ENCODE data around the gene SPRYD4.
"Not testable (repeated sequence)": the region's sequence is repeated elsewhere in the genome, so short reads cannot be mapped to it uniquely, and the experiment has no call there.

SPRYD4 gene
- 19.2 to 23.6 (median 21.6) reads per million in 4 experiments for total RNA-seq

DNA sequence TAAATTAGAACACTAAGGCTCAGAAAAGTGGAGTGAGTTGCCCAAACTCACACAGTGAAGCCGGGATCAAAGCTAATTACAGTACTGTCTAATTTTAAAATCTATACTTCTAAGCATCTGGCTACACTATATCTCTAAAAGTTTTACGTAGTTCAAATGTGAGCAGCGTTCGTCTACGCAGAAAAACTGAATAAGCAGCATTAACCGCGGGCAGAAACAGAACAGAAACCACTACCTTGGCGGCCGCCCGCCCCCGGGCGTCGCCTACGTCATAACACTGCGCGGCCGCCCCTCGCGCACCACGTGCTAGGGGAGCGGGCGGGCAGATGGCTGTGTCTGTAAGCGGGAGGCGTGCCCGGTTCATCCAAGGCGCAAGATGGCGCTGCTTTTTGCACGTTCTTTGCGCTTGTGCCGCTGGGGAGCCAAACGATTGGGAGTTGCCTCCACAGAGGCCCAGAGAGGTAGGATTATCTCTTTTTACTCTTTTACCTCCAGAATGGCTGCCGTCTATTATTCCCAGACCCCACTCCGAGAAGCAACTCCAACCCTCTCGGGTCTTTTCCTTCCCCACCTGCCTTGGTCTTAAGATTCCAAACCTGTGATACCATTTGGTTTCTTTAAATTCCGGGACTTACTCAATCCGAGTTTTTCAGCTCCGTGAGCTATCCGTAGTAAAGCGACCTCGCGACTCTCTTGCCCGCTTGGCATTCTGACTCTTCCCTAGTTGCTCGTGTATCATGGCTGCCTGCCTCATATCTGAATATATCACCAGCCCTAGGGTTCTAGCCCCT, at the start of gene SPRYD4:
Gene SPRYD4 (plus strand): TSS at position 363 of the 791 bp plus-strand sequence. CDS start 14 bp downstream, at position 377.
- DNase-seq: peak; percentile 88

DNA sequence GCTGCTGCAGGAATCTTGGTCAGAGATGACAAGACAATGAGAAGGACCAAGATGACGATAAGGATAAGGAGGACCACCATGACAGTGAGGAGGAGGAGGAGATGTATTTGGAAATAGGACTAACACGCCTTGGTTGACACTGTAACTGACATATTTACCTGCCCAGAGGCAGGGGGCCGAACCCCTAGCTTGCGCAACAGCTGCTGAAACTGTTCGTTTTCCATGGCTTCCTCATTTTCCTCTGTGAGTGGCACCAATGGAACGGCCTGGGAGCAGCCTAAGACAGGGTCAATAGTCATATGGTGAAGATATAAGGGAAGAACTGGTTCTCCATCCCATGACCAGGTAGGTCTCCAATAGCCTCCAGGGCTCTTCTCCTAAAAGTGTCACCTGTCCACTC, 48.0 kb upstream of the SPRYD4 start:
- DNase-seq: no peak

DNA sequence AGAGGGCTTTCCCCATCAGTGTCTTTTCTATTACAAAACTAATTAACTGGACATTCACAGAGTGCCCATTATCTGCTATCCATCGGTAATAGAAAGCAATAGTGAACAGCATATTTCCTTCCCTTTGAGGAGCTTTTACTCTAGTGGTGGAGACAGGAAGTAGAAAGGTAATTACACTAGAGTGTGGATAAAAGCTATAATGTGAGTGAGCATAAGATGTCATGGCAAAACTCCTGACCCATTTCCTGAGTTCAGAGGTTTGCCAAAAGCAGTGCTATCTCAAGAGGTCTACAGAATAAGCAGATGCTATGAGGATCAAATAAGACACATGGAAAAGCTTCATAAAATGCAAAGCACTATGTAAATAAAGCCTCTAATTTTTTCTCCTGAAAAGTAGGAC, 43.2 kb upstream of the SPRYD4 start:
- DNase-seq: no peak

DNA sequence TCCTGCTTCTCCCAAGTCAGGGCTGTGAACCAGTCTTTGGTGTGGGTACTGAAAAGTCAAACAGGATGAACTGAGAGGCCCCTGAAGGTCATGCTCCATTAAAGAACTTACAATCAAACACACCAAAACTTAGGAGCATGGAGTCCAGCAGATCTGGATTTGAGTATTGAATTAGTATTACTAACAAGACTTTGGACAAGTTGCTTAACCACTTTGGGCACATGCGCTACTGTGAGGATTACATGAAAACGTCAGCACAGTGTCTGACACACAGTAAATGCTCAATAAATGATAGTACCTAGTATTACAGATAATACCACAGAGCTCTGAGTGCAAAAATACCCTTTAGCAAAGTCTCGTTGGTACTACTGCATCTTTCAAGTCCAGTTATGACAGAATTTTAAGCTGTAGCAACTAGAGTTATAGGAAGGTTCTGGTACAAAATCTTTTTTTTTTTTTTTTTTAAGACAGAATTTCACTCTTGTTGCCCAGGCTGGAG, 42.4 kb upstream of the SPRYD4 start:
- no peak for DNase-seq

DNA sequence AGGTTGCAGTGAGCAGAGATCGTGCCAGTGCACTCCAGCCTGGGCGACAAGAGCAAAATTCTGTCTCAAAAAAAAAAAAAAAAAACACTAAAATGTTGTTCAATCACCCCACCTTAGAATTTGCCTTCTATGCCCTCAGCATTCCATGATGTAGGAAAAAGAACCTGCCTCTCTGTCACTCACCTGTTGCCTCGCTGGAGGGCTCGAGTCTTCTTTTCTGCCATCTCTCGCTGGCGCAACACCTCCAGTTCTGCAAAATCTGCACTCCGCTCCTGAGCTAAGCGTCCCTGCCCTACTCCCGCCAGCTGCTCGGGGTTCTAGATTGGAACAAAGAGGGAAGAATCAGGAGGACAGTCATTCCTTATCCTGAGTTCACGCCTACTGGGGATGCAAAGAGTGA, 37.1 kb upstream of the SPRYD4 start:
- DNase-seq: no peak

DNA sequence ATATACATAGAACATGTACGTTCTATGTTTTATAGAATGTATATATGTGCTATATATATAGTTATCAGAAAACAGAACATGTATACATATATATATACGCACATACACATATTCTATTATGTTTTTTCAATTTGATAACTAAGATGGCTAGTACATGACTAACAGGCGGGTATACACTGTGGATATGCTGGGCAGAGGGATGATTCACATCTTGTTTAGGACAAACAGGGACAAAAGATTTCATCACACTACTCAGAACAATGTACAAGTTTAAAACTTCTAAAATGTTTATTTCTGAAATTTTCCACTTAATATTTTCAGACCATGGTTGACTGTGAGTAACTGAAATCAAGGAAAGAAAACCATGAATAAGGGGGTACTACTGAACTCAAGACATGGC, 36.5 kb upstream of the SPRYD4 start:
- DNase-seq: no peak

DNA sequence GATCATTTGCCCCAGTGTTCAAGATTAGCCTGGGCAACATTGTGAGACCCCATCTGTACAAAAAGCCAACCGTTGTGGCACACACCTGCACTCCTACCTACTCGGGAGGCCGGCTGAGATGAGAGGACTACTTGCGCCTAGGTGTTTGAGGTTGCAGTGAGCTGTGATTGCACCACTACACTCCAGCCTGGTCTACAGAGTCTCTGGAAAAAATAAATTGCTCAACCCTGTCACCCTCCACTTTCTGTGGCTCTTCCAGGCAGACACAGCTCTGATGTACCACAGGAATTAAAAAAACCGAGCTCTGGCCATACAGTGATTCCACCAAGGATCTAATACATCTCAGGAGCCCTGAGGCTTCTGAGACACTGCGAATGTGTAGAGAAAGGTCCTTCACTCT, 33.5 kb upstream of the SPRYD4 start:
- DNase-seq: no peak

DNA sequence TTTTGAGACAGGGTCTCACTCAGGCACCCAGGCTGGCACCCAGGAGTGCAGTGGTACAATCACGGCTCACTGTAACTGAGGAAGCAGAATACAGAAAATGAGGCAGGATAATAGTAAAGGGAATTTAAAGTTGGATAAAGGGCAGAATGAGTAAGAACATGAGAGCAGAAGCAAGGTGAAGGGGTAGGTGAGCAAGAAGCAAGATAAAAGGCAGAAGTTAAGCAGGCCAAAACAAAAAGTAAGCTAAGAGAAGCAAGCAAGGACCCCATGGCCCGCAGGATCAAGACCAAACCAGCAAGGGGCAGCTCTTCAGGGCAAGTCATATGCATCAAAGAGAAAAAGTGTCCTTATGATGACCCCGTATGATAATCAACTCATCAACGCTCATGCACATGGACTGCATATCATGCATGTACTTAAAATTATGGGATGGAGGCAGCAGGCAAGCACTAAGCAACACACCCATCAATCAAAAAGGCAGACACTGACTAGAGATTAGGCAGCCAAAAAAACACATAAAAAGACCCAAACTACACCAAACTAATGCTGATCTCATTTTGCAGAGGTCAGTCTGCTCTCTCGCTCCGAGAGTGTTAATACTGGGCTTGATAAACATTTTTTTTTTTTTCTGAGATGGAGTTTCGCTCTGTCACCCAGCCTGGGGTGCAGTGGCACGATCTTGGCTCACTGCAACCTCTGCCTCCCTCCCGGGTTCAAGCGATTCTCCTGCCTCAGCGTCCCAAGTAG, 30.8 kb upstream of the SPRYD4 start:
- no peak for DNase-seq

DNA sequence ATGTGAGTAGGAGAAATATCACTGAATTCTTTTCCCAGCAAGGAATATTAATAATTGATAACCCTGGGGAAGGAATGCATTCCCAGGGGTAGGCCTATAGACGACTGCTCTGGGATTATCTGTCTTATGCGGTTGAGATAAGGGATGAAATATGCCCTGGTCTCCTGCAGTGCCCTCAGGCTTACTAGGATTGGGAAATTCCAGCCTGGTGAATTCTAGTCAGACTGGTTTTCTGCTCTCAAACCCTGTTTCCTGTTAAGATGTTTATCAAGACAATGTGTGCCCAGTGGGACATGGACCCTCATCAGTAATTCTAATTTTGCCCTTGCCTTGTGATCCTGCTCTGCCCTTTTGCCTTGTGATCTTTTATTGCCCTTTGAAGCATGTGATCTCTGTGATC, 25.2 kb upstream of the SPRYD4 start:
- DNase-seq: not testable (repeated sequence)

DNA sequence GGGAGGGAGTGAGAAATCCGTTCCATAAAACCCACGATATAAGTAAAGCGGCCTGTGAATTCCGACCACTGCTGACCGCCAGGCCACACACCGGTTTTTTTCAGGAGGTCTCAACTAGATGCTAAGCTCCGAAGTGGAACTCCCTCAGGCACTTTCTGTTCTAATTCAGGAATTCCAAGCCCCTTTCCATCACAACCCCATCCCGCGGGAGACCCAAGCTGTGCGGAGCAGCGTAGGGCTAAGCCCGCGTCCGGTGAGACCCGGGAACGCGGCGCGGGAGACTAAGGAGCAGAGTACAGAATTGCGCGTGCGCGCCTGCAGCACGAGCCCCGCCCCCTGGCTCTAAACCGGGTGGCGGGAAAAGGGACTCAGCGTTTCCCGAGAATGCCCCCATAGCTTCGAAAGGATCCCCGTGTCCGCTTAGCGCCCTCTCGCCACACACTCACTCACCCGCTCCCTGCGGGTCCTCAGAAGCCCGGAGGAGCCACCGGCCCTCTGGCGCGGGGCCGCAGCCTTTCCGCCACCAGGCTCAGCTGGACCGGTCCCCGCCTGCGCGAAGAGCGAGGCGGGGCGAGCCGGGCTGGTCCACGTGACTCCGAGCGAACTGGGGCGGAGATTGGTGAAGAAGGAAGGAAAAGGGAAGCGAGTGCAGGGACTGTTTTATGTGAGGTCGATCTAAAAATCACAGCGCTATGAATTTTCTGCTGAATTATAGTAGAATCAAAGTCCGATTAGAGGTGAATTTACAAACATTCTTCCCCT, 19.3 kb upstream of the SPRYD4 start, which contains the start of gene TIMELESS:
Gene TIMELESS (minus strand): TSS at position 567 of the 762 bp plus-strand sequence. CDS start 15,256 bp downstream, outside the sequence.
- peak; percentile 72 for DNase-seq

DNA sequence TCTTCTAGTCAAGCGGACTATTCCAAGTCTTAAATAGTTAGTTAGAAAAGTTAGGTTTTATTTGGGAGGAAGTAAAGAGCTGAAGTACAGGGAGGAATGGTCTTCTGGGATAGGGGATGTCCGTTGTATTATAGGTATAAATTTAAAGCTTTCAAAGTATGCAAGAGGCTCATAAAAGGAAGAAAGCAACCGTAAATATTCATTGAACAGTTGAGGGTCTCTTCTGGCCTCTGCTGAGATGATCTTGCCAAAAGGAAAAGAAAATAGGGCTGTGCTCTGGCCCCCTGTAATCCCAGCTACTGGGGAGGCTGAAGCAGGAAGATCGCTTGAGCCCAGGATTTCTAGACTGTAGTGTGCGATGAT, 18.8 kb upstream of the SPRYD4 start:
- DNase-seq: no peak

DNA sequence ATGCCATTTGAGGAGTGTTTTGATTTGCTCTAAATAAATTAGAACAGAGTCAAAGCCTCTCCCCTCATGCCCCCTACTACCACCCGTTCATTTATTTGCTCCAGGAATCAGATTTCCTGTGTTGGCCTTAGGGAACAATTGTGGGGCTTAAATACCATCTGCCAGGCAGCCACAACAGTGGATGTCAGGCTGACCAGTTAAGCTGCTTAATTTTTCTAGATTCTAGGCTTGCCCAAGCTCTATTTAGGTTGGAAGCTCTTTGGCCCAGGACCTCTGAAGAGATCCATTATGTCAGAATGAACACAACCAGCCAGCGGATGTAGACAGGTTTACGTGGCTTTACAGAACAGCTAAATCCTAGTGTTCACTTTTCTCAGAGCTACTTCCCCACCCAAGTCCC, 18.1 kb upstream of the SPRYD4 start:
- DNase-seq: no peak

DNA sequence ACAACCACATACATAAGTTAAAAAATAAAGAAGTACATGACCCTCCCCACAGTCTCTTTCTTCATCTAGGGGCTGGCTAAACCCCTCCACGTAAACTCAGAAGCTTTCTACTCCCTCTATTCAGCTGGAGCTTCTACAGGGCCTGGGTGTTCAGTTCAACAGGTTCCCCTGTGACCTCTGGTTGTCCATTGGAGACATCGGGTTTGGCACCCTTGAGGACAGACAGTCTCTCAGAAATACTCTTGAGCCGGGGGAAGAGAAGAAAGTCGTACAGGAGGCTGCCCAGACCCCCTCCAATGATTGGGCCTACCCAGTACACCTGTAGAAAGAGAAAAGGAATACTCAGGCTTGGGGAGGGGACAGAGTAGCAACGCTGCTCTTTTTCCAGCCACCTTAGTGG, 17.2 kb upstream of the SPRYD4 start:
- no peak for DNase-seq

DNA sequence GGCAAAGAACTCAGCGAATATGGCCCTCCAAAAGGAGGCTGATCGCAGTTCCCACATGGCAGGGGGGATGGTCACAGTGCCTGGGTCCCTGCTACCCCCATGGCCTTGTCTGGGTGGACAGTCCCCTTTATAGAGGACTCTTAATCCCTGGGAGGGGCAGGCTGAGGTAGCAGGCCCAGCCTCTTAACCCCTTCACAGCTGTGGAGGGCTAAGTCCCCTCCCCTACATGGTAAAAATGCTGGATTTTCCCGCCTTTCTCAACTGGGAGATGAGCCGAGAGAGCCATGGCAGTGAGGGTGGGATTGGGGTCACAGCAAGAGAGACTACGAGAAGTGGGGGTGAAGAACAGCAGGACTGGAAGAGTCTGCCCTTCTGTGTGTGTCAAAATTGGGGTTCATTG, 13.8 kb upstream of the SPRYD4 start, which contains the start of gene MIP:
Gene MIP (minus strand): TSS at position 101 of the 400 bp plus-strand sequence. CDS start 44 bp downstream, at position 57.
- no peak for DNase-seq

DNA sequence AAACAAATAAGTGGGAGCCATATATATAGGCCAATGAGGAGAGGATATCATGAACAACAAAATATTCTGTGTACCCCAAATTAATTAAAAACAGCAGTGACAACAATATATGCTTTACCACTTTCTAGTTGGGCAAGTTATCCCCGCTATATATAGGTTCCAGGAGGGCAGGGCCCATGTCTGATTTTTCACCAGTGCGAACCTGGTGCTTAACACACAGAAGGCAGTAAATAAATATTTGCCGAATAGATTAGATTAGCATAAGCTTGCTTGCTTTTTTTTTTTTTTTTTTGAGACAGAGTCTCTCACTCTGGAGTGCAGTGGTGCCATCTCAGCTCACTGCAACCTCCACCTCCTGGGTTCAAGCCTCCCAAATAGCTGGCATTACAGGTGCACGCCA, 10.6 kb upstream of the SPRYD4 start:
- no peak for DNase-seq

DNA sequence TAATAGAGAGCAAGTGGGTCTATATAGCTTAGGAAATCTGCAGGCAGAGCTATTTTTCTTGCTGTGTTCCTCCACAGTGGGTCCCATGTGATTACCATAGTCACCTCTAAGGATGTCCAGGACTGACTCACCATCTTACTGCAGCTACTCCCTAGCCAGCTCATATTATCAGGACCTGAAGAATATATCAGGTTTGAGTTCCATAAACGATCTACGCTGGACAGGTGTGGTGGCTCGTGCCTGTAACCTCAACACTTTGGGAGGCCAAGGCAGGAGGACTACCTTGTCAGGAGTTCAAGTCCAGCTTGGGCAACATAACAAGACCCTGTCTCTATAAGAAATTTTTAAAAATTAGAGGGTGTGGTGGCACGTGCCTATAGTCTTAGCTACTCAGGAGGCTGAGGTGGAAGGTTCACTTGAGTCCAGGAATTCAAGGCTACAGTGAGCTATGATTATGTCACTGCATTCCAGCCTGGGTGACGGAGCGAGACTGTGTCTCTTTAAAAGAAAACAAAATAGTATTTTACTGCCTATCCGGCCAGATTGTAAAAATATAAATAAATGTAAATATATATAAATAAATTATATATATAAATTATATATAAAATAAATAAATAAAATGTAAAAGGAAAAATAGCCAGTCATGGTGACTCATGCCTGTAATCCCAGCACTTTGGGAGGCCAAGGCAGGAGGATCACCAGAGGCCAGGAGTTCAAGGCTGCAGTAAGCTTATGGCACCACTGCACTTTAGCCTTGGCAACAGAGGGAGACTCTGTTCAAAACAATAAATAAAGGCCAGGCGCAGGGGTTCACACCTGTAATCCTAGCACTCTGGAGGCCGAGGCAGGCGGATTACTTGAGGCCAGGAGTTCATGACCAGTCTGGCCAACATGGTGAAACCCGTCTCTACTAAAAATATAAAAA, 6.9 kb upstream of the SPRYD4 start:
- no peak for DNase-seq

DNA sequence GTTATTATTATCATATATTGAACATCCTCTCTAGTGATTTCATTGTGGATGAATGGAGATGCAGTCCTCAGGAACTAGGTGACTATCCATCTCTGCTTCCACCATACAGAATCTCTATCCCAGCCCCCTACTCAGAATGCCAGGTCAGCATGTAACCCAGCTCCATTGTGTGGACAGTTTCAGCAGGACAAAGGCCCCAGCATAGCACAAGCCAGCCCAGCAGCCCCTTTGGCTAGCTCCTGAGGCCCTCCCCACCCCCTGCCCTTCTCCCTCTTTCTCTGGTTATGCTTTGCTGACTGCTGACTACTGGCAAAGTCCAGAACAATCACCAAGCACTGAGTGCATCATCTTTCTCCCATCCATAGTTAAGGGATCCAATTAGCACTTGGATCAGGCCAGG, 5.8 kb upstream of the SPRYD4 start:
- DNase-seq: no peak

DNA sequence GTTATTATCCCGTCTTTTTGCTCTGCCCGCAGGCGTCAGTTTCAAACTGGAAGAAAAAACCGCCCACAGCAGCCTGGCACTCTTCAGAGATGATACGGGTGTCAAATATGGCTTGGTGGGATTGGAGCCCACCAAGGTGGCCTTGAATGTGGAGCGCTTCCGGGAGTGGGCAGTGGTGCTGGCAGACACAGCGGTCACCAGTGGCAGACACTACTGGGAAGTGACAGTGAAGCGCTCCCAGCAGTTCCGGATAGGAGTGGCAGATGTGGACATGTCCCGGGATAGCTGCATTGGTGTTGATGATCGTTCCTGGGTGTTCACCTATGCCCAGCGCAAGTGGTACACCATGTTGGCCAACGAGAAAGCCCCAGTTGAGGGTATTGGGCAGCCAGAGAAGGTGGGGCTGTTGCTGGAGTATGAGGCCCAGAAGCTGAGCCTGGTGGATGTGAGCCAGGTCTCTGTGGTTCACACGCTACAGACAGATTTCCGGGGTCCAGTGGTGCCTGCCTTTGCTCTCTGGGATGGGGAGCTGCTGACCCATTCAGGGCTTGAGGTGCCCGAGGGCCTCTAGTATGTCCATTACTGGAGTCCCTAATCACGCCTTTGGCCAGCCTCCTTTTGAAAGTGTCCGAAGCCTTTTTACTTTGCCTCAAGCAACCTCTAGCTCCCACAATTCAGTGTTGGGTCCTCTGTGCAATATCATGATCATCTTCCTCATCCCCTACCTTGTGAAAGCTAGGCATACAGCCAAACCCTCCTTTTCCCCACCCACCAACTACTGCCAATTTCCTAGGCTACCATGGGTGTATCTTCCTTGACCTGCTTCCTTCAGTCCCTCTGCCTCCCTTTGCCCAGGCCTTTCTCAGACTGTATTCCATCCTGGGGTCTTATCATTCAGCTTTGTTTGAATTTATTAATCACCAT, 891 bp downstream of the SPRYD4 start:
- no peak for DNase-seq

DNA sequence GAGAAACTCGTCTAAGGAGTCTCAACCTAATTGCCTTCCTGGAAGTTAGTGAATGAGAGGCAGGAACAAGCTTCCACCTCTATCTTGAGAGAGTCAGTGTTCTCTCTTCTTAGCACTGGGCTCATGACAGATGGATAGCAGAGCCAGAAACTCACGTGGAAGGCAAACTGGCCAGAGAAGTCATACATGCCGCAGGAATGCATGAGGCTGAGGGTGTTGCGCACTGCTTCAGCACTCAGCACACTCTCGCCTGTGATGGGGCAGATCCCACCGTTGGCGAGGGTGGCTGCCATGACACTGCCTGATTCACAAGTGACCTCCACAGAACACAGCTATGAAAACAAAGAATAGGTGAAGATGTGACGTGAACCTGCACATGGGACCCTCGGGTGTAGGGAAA, 6.0 kb downstream of the SPRYD4 start:
- DNase-seq: no peak

DNA sequence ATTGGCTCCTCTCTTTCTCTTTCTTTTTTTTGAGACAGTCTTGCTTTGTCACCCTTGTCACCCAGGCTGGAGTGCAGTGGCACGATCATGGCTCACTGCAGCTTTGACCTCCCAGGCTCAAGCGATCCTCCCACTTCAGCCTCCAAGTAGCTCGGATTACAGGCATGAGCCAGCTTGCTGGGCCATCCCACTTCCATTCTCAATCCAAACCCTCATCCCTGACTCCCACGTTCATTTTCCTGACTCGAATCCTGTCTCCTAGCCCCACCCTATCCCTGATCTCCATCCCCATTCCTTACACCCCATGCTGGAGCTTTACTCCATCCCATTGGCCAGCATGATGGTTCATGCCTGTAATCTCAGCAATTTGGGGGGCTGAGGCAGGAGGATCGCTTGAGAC, 7.8 kb downstream of the SPRYD4 start:
- no peak for DNase-seq

DNA sequence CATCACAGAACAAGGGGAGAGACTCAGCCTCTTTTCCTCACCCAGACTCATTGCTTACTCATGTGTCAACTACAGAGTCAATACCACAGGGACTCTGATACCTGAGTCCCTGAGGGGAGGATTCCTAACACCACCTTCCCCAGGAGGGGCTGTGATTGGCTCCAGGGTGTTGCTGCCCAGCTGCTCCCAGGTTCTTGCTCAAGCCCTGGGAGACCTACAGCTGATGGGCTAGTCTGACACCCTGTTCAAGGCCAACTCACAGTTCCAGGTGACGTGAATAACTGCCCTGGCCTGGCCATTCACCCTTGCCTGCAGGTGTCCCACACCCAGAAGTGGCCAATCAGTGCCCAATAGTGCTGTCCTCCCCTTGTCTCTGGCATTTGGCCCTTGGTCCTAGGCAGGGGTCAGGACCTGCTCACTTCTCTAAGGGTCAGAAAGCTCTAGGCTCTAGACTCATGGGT, 8.6 kb downstream of the SPRYD4 start:
- DNase-seq: no peak
